CD4-positive, alpha-beta T cell treated with Interleukin-6 for 4 hours (primary cell): ENCODE results near the gene FXYD3.
"Not testable (repeated sequence)": the region's sequence is repeated elsewhere in the genome, so short reads cannot be mapped to it uniquely, and the experiment has no call there.

ENCODE experiments used
- DNase-seq: peaks from one replicate; pipeline ENCODE4 v3.0.0-alpha.2; 2020; ENCODE audit warnings: mixed read lengths

The FXYD3 gene

GRCh38 chr19:35087393-35087792, 28.2 kb upstream of the FXYD3 start:
- no peak for DNase-seq

GRCh38 chr19:35088131-35088913, 27.3 kb upstream of the FXYD3 start:
- no peak for DNase-seq

- DNase-seq: no peak
Measured at GRCh38 chr19:35089554-35089953, 26.1 kb upstream of the FXYD3 start.

DNA sequence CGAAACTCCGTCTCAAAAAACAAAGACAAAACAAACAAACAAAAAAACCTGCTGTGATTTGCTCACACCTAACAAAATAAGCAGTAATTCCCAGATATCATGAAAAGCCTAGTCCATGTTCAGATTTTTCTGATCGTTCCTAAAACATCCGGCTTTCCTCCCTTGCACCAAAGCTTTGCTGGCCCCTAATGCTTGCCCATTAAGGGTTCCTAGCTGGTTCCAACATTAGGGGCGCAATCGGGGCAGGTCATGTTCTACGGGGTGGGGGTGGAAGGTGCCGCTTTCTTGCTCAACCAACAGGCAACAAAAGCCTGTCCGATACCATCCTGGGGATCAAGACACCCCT, 25.5 kb upstream of the FXYD3 start:
- DNase-seq: no peak

DNA sequence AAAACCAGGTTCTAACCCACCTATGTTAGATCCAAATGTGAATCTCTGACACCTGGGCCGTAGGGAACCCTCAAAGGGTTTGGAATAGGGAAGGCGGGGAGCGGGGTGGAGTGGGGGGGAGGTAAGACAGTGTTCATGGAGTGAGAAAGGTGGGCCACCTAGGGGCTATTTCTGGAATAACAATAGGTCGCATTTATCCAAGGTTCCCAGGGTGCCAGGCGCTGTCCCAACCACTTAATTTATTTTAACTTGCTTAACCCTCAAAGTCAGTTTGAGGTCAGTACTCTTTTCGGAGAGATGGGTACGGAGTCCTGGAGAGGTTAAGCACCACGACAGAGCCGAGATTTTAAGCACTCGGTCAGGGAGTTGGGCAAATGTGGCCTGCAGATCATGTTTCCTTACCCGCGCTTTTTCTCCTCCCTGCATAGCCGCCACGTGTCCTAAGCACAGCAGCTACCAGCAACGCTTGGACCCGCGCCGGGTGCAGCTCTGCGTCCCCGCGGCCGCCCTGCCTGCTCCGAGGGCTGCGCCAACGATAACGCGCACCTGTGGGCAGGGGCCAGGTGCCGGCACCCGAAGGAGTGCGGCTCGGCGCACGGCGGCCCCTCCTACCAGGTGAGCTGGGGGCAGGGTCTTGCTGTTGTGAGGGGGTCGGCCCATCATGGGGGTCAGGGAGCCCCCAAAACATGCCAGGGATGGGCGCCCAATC, 25.0 kb upstream of the FXYD3 start:
- DNase-seq: peak; percentile 57

- DNase-seq: no peak
Measured at GRCh38 chr19:35093430-35093829, 22.2 kb upstream of the FXYD3 start.

DNA sequence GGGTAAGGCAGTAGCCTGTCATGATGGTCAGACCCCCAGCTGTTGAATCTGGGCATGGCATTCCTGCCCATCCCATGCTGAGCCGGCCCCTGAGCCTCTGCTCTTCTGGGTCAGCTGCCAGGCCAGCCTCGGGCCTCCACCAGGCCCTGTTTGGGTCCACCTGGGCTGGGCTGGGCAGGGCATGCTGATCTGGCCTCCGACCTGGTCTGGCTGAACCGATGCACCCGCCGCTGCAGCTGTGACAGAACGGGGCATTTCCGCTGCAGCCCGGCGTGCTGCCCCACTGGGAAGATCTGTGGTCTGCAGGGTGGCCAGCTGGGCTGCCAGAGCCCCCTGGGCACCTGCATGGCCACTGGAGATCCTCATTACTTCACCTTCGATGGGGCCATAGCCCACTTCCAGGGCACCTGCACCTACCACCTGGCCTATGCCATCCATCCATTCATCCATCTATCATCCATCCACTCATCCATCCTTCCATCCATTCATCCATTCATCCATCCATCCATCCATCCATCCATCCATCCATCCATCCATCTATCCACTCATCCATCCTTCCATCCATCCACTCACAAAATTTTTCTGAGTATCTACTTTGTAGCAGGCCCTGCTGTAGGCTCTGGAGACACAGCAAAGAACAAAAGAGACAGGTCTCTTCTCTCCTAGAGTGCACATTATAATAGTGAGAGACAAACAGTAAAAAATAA, 21.5 kb upstream of the FXYD3 start:
- no peak for DNase-seq

GRCh38 chr19:35094656-35095055, 21.0 kb upstream of the FXYD3 start:
- DNase-seq: no peak

DNA sequence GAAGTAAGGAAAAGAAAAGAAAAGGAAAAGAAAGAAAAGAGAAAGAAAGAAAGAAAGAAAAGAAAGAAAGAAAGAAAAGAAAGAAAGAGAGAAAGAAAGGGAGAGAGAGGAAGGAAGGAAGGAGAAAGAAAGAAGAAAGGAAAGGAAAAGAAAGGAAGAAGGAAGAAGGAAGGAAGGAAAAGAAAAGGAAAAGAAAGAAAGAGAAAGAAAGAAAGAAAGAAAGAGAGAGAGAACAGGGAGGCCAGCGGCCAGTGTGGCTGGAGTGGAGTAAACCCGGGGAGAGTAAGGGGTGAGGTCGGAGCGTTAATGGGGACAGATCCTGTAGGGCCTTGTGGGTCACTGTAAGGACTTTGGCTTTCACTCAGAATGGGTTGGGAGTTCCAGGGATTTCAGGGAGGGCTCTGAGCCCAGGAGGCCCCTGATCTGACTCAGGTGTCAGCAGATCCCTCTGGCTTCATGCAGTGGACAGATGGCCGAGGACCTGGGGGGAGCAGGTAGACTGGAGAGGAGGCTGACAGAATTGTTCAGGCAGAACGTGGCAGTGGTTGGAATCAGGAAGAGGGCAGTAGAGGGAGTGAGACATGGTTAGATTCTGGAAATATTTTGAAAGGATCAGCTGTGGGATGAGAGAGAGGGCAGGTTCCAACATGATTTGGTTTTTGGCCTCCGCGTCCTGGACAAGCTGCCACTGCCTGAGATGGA, 19.8 kb upstream of the FXYD3 start:
- no peak for DNase-seq

GRCh38 chr19:35098413-35099049, 17.1 kb upstream of the FXYD3 start:
- no peak for DNase-seq

- DNase-seq: no peak
Measured at GRCh38 chr19:35099155-35099896, 16.3 kb upstream of the FXYD3 start.

DNA sequence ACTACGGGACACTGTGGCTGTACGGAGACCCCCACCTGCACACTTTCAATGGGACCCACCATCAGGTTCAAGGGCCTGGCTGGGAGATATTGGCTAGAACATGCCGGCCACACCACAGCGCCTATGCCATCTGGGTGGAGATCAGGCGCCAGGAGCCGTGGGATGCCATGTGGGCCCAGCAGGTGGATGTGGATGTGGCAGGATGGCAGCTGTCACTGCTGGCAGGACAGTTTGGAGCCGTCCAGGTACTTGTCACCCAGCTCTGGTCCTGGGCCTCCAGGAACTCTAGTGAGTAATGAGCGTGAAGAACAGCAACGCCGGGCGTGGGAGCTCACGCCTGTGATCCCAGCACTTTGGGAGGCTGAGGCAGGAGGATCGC, 15.7 kb upstream of the FXYD3 start:
- no peak for DNase-seq

- no peak for DNase-seq
Measured at GRCh38 chr19:35100588-35101533, 14.8 kb upstream of the FXYD3 start.

GRCh38 chr19:35101949-35102348, 13.7 kb upstream of the FXYD3 start:
- not testable (repeated sequence) for DNase-seq

DNA sequence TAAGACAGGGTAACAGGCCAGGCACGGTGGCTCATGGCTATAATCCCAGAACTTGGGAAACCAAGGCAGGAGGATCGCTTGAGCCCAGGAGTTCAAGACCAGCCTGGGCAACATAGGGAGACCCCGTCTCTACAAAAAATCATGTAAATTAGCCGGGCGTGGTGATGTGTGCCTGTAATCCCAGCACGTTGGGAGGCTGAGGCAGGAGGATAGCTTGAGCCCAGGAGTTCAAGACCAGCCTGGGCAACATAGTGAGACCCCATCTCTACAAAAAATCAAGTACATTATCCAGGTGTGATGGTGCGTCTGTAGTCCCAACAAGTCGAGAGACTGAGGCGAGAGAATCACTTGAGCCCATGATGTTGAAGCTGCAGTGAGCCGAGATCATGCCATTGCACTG, 12.0 kb upstream of the FXYD3 start:
- not testable (repeated sequence) for DNase-seq

DNA sequence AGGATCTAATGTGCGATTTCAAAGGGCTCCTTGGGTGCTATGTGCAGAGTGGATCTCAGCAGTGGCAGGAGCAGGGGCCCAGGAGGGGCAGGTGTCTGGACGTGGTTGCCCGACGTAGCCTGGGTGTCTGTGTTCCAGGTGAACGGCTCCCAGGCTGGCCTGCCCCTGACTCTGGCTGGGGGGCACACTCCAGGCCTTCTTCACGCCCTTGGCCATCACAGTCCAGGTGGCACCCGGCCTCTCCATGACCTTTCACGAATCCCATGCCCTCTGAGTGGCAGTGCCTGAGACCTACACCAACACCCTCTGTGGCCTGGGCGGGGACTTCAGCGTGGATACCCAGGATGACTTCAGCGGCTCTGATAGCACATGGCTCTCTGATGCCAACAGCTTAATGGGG, 11.3 kb upstream of the FXYD3 start:
- no peak for DNase-seq

DNA sequence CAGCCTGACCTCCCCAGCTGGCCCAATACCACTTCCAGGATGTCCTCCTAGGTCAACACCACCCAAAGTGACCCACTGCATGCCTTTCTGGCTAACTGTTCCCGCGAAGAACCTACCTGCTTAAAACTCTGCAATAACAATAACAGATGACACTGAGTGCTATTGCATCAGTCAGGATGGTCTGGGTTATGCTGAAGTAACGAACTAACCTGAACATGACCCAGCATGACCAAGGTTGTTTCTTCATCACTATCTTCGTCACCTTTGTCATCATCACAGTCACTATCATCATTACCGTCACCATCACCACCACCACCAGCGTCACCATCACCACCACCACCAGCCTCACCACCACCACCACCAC, 10.6 kb upstream of the FXYD3 start:
- DNase-seq: no peak

- no peak for DNase-seq
Measured at GRCh38 chr19:35105411-35106290, 10.0 kb upstream of the FXYD3 start.

GRCh38 chr19:35106291-35106583, 9.4 kb upstream of the FXYD3 start:
- no peak for DNase-seq

GRCh38 chr19:35106898-35107541, 8.6 kb upstream of the FXYD3 start:
- no peak for DNase-seq
